Sciatic nerve (tissue), 2 donors: ENCODE measurements around the gene UPK3A. TPM values are rescaled to one million over a fixed set of nuclear protein-coding genes. Genes with fewer than 3 reads are reported as not detected.
A peak's percentile ranks its signal among the peaks of the same experiment; 100 is the strongest.
"Not testable (repeated sequence)": the region's sequence is repeated elsewhere in the genome, so short reads cannot be mapped to it uniquely, and the experiment has no call there.

Experiments
- ATAC-seq: fragments of 200-7000 bp; cut with Tn5 transposase; one replicate; pipeline ENCODE4 v1.9.1; 2020; ENCODE audit warnings: mild to moderate bottlenecking, moderate library complexity
- DNase-seq: peaks from one replicate; pipeline ENCODE4 v3.0.0-alpha.2; 2020; ENCODE audit warnings: low spot score
- intact Hi-C: fragments of 100-400 bp; cut with DNase I; formaldehyde crosslinking; loops from one replicate; pipeline ENCODE4 v1.14.2; 2022
- total RNA-seq: library from RNA; stranded (reverse); fragmentation: NEBNext Ultra II Directional; extraction: Animal tissue kit (Norgen Biotek cat#: 25700); gene quantifications from one replicate; pipeline ENCODE4 v1.2.1, GENCODE V29; 2021
- donor health status: DM: no; HTN: no; CAD: no.
- donor health status: DM: no; HTN: no; CAD: no.

Gene UPK3A
- total RNA-seq, 1 donor from 2014 or later, result not detected

GRCh38 chr22:45254388-45254787 lies 30.4 kb upstream of the UPK3A start:
- intact Hi-C loops, result no loop called here
- no peak for ATAC-seq
- no peak for DNase-seq

GRCh38 chr22:45254789-45255278 lies 29.9 kb upstream of the UPK3A start:
- no peak for ATAC-seq
- intact Hi-C loops, result no loop called here

DNA sequence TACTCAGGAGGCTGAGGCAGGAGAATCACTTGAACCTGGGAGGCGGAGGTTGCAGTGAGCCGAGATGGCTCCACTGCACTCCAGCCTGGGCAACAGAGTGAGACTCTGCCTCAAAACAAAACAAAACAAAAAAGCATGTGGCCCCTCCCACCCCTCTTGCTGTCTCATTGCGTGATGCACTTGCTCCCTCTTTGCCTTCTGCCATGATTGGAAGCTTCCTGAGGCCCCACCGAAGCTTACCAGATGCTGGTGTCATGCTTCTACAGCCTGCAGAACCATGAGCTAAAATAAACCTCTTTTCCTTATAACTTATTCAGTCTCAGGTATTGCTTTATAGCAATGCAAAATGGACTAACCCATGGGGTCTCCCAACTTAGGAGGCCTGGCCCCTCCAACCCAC lies 26.8 kb upstream of the UPK3A start:
- DNase-seq, ATAC-seq, intact Hi-C loops: not testable (repeated sequence)

More at GRCh38 chr22:45254789-45255278, 29.9 kb upstream of the UPK3A start:
- no peak for DNase-seq

GRCh38 chr22:45259754-45260394 lies 24.9 kb upstream of the UPK3A start:
- intact Hi-C loops, result loop anchor here (10.0 kb wide), 1 partner anchor 95 kb away; the partner anchor contains the start of gene NUP50
- no peak for ATAC-seq

GRCh38 chr22:45260395-45260759 lies 24.4 kb upstream of the UPK3A start:
- intact Hi-C loops, result loop anchor here (10.0 kb wide), 1 partner anchor 96 kb away; the partner anchor contains the start of gene NUP50
- ATAC-seq, DNase-seq: not testable (repeated sequence)

More at GRCh38 chr22:45259754-45260394, 24.9 kb upstream of the UPK3A start:
- DNase-seq, result no peak

GRCh38 chr22:45261407-45262088 lies 23.2 kb upstream of the UPK3A start:
- no peak for ATAC-seq
- intact Hi-C loops, result loop anchor here (10.0 kb wide), 1 partner anchor 97 kb away; the partner anchor contains the start of gene NUP50
- DNase-seq, result no peak

- intact Hi-C loops, result loop anchor here (10.0 kb wide), 1 partner anchor 98 kb away; the partner anchor contains the start of gene NUP50
- DNase-seq (no peak), ATAC-seq (no peak)
Observed at GRCh38 chr22:45262195-45262930, 22.4 kb upstream of the UPK3A start.

DNA sequence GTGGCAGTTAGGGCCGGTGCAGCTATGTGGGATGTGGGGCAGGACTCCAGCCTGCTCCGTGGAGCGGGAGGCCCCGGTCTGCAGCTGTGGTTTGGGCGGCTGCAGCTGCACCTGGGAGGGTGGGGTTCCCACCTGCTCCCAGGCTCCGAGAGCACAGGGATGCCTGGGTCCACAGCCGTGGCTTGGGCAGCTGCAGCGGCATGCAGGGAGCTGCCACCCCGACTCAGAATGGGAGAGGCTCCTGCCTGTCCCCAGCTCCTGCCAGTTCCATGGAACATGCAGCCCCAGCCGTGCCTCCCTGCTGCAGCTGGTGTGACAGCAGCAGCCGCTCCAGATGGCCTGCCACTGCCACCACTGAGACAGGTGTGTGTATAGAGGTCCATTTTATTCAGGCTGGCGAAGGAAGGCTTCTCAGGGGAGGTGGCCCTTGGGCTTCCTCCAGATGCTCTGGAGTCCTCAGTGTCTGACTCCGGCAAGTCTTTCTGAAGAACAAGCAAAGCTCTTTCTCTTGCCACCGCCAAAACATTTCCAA lies 21.8 kb upstream of the UPK3A start:
- no peak for DNase-seq
- no peak for ATAC-seq
- intact Hi-C loops, result loop anchor here (10.0 kb wide), 1 partner anchor 98 kb away; the partner anchor contains the start of gene NUP50

DNA sequence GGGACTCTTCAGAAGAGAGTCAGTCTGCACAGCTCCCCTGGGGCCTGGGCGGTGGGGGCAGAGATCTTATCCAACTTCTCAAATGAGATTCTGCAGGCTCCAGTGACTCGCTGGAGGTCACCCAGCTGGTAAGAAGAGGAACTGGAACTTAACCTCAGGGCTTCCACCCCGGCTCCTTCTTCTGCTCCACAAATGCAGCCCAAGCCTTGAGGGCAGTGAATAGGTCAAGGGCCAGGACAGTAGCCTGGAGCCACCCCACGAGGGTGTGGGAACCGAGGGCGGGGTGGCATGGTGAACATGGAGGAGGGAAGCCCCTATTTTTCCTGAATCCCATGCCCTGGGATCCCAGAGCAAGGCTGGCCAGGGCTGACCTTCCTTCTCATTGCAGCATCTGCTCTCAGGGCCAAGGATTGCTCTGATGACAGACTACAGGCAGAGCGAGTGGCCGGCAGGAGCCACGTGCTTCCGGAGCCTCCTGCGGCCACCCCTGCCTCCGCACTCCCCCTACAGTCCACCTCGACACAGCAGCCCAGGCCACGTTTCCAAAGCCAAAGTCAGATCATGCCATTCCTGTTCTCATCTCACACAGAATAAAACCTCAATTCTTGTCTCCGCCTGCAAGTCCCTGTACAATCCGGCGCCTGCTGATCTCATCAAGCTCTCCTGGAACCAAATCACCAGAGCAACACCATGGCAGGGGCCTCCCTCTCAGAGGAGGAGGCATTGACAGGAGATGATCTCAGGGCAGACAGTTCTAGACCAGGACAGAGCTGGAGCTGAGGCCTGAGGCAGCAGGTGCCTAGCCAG lies 21.1 kb upstream of the UPK3A start:
- intact Hi-C loops, result loop anchor here (10.0 kb wide), 1 partner anchor 99 kb away; the partner anchor contains the start of gene NUP50
- peak; percentile 85 for DNase-seq

DNA sequence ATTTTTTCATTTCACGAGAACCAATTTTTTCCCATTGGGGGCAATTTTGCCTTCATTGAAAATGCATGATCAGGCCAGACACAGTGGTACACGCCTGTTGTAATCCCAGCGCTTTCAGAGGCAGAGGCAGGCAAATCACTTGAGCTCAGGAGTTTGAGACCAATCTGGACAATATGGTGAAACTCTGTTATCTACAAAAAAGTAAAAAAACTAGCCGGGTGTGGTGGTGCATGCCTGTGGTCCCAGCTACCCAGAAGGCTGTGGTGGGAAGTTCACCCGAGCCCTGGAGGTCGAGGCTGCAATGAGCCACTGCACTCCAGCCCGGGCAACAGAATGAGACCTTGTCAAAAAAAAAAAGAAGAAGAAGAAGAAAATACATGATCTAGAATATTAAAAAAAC lies 19.2 kb upstream of the UPK3A start:
- intact Hi-C loops, result loop anchor here (5.0 to 10.0 kb wide), 2 partner anchors 101 to 287 kb away; partner anchors contain the start of gene NUP50
- no peak for ATAC-seq
- no peak for DNase-seq

More for the DNA sequence above, 21.1 kb upstream of the UPK3A start:
- ATAC-seq, result peak; percentile 96

- peak; percentile 25 for ATAC-seq
- peak; percentile 75 for DNase-seq
- intact Hi-C loops, result loop anchor here (2.0 to 10.0 kb wide), 3 partner anchors 104 to 284 kb away; partner anchors contain the start of gene NUP50
Observed at GRCh38 chr22:45268167-45268957, 16.4 kb upstream of the UPK3A start.

DNA sequence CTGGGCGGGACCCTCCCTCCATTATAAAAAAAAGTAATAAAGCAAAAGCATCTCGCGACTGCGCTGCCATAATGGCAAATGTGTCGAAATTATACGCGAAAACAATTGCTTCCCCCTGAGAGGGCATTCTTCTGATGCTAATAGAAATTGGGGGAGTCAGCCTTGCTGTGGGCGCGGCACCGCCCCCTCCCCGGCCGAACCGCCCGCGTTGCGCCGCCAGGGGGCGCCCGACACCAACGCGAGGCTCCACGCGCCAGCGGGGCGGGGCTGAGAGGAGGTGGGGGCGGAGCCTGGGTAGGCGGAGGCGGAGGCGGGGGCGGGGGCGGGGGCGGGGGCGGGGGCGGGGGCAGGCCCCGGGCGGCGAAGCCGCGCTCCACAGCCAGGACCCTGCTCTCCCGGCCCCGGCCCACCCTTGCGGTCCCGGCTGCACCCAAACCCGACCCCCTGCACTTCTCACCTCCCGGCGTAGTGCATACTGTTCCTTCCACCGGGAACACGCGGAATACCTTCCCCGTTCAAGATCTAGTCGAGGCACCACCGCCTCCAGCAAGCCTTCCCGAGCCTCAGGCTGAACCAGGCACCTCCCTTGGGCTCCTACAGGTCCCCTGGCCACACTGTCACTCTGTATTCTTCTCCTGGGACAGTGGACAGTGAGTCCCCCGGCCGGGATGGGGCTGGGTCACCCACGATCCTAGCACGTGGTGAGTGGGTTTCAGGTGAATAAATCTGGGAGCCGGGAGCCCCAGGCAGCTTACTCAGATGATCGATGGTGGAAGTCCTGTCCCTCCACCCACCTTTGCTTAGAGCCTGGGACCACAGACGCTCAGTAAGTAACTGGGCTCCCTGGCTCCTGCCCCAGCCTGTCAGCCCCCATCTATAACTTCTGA lies 15.5 kb upstream of the UPK3A start:
- ATAC-seq (peak; percentile 80), DNase-seq (peak; percentile 94)
- intact Hi-C loops, result loop anchor here (2.0 to 10.0 kb wide), 3 partner anchors 104 to 283 kb away; partner anchors contain the start of gene NUP50

DNA sequence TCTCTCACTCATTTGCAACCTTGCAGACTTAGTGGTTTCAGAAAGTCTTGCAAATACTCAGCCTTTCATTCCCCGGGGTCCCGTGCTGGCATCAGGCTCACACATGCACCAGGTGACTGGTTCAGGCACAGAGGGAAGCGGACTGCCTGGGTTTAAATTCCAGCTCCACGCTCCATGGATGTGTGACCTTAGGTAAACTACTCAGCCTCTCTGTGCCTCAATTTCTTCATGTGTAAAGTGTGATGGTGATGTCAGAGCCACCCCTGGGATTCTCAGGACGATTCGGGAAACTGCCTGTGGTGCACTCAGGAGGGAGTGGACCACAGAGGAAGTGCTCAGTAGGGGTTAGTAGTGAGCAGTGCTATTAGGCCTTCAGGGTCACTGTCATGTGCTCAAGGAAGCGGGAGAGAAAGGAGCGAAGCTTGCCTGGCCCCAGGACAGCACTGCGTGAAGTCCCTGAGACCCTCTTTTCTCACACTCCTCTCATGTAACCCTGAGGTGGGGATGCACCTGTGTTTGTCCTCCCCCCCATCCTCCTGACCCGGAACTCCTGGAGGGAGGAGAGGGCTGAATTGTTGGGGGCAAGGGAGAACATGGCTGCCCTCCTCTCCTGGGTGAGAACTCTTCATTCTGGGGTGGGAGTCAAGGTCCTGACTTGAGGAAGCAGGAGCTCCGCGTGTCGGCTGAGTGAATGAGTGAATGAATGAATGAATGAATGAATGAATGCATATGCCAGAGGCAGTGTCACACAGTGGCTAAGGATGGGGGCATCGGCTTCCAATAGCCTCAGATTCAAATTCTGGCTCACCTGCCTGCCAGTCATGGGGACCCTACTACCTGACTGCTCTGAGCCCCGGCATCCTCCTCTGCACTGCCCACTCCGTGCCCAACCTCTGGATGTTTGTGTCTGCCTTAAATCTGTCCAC lies 14.4 kb upstream of the UPK3A start:
- ATAC-seq, result no peak
- intact Hi-C loops, result no loop called here
- no peak for DNase-seq

GRCh38 chr22:45271667-45272201 lies 13.0 kb upstream of the UPK3A start:
- no peak for DNase-seq
- ATAC-seq, result peak; percentile 26
- intact Hi-C loops, result no loop called here

GRCh38 chr22:45272498-45272897 lies 12.3 kb upstream of the UPK3A start:
- intact Hi-C loops, result no loop called here
- DNase-seq (no peak), ATAC-seq (no peak)
